Mammary epithelial cell (primary cell): ENCODE results near the gene TWSG1.

Source experiments
- EZH2 ChIP-seq: IDR thresholded peaks from 2 replicates; pipeline ENCODE4 v1.6.1; 2012; ENCODE audit warnings: low read length, inconsistent platforms, borderline replicate concordance
- TF ChIP-seq, protein P1 (sequence below), 2 donors: IDR thresholded peaks in 1 of 2; conservative IDR thresholded peaks in 1 of 2; 2 replicates each; pipeline ENCODE4 v1.5.1; 2011 to 2012; ENCODE audit warnings: inconsistent platforms in 2 of 2, low read length in 2 of 2, mild to moderate bottlenecking in 2 of 2, control low read depth in 1 of 2, low read depth in 1 of 2; ENCODE audit not compliant: insufficient read depth in 1 of 2; ENCODE audit errors: extremely low read depth in 1 of 2

DNA sequence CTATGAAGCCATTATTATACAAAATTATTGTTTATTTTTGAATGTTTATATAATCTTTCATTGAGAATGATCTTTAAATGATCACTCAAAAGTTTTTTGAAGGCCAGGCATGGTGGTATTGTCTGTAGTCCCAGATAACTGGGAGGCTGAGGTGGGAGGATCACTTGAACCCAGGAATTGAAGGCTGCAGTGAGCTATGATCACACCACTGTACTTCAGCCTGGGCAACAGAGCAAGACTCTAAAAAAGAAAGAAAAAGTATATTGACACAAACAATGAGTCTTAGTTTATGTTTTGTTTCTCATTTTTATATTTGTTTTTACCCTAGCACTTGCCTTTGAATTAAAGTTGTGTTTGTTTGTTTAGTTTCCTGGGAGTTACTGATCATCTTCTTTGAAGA lies 2.3 kb downstream of the TWSG1 start:
- TF ChIP-seq, protein P1, sequence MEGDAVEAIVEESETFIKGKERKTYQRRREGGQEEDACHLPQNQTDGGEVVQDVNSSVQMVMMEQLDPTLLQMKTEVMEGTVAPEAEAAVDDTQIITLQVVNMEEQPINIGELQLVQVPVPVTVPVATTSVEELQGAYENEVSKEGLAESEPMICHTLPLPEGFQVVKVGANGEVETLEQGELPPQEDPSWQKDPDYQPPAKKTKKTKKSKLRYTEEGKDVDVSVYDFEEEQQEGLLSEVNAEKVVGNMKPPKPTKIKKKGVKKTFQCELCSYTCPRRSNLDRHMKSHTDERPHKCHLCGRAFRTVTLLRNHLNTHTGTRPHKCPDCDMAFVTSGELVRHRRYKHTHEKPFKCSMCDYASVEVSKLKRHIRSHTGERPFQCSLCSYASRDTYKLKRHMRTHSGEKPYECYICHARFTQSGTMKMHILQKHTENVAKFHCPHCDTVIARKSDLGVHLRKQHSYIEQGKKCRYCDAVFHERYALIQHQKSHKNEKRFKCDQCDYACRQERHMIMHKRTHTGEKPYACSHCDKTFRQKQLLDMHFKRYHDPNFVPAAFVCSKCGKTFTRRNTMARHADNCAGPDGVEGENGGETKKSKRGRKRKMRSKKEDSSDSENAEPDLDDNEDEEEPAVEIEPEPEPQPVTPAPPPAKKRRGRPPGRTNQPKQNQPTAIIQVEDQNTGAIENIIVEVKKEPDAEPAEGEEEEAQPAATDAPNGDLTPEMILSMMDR (conservative IDR thresholded peaks at IDR 0.05 in 1 of 2, IDR thresholded peaks at IDR 0.05 in 1 of 2; ENCODE audit: extremely low read depth in 1 of 2, insufficient read depth in 1 of 2, low read depth in 1 of 2, low read length in 2 of 2) = no peak
- TF ChIP-seq EZH2 = no peak
